Stimulated activated CD8-positive, alpha-beta memory T cell treated with anti-CD3 and anti-CD28 coated beads, Interleukin-15, amount 100 ng/mL, for 48 hours (primary cell): Measurements from ENCODE around the gene RPS21.

ENCODE experiments used
- DNase-seq, 2 donors: peaks; one replicate each; pipeline ENCODE4 v3.0.0-alpha.2; 2020; ENCODE audit warnings: low read depth in 2 of 2

RPS21 gene

GRCh38 chr20:62410746-62411478 is 24.0 kb downstream of the RPS21 start:
- no peak for DNase-seq

- DNase-seq, result no peak
These were observed 24.7 kb downstream of the RPS21 start for GRCh38 chr20:62411479-62412193.

- no peak for DNase-seq
These were observed 25.5 kb downstream of the RPS21 start for GRCh38 chr20:62412194-62413024.

GRCh38 chr20:62413025-62413570 is 26.2 kb downstream of the RPS21 start:
- no peak for DNase-seq

- no peak for DNase-seq
These were observed 27.1 kb downstream of the RPS21 start for GRCh38 chr20:62413896-62414481.

GRCh38 chr20:62415354-62416111 is 28.6 kb downstream of the RPS21 start:
- no peak for DNase-seq

- DNase-seq, result no peak
These were observed 30.0 kb downstream of the RPS21 start for GRCh38 chr20:62416651-62417637.

- no peak for DNase-seq
These were observed 31.2 kb downstream of the RPS21 start for GRCh38 chr20:62417981-62418708.

- DNase-seq, result no peak
These were observed 32.0 kb downstream of the RPS21 start for GRCh38 chr20:62418709-62419487.

- DNase-seq, result no peak
These were observed 32.9 kb downstream of the RPS21 start for GRCh38 chr20:62419759-62420158.

GRCh38 chr20:62420846-62421715 is 34.2 kb downstream of the RPS21 start:
- DNase-seq, result no peak

- no peak for DNase-seq
These were observed 34.8 kb downstream of the RPS21 start for GRCh38 chr20:62421716-62421990.

- DNase-seq, result no peak
These were observed 35.9 kb downstream of the RPS21 start for GRCh38 chr20:62422636-62423325.

GRCh38 chr20:62423326-62423706 is 36.4 kb downstream of the RPS21 start:
- DNase-seq, result no peak

GRCh38 chr20:62424249-62425107 is 37.6 kb downstream of the RPS21 start:
- DNase-seq, result no peak
